Hepatocyte (in vitro differentiated cells): Measurements from ENCODE around the gene LPP. TPM values are rescaled to one million over a fixed set of nuclear protein-coding genes. Genes with fewer than 3 reads are reported as not detected.
A peak's percentile ranks its signal among the peaks of the same experiment; 100 is the strongest.

Source experiments
- DNase-seq: peaks from one replicate; pipeline ENCODE4 v3.0.0-alpha.2; 2016; ENCODE audit warnings: low spot score
- H2AFZ ChIP-seq: fragments of 200-600 bp; sonication (generic); 2 replicates; pipeline ENCODE4 v1.6.0; 2016; ENCODE audit warnings: antibody characterized with exemption, mild to moderate bottlenecking
- H3K27ac ChIP-seq: fragments of 200-600 bp; sonication (generic); 2 replicates; pipeline ENCODE4 v1.5.1; 2016; ENCODE audit warnings: mild to moderate bottlenecking
- H3K27me3 ChIP-seq: fragments of 200-600 bp; sonication (generic); 2 replicates; pipeline ENCODE4 v1.6.1; 2016
- H3K36me3 ChIP-seq: fragments of 200-600 bp; sonication (generic); replicated peaks from 2 replicates; pipeline ENCODE4 v1.5.1; 2016; ENCODE audit warnings: low read depth; ENCODE audit not compliant: insufficient read depth
- H3K4me1 ChIP-seq: fragments of 200-600 bp; sonication (generic); 2 replicates; pipeline ENCODE4 v1.5.1; 2016; ENCODE audit warnings: mild to moderate bottlenecking, moderate library complexity; ENCODE audit not compliant: insufficient read depth
- H3K4me2 ChIP-seq: fragments of 200-600 bp; sonication (generic); 2 replicates; pipeline ENCODE4 v1.6.0; 2016
- H3K4me3 ChIP-seq: fragments of 200-600 bp; sonication (generic); 2 replicates; pipeline ENCODE4 v1.5.1; 2016; ENCODE audit warnings: mild to moderate bottlenecking
- H3K79me2 ChIP-seq: fragments of 200-600 bp; sonication (generic); 2 replicates; pipeline ENCODE4 v1.6.0; 2017; ENCODE audit warnings: mild to moderate bottlenecking
- H3K9me2 ChIP-seq: fragments of 200-600 bp; sonication (generic); replicated peaks from 2 replicates; pipeline ENCODE4 v1.6.0; 2017; ENCODE audit warnings: mild to moderate bottlenecking; ENCODE audit not compliant: insufficient read depth
- H3K9me3 ChIP-seq: fragments of 200-600 bp; sonication (generic); 2 replicates; pipeline ENCODE4 v1.5.1; 2016; ENCODE audit warnings: low read depth, mild to moderate bottlenecking
- H4K20me1 ChIP-seq: fragments of 200-600 bp; sonication (generic); 2 replicates; pipeline ENCODE4 v1.6.0; 2016; ENCODE audit warnings: mild to moderate bottlenecking; ENCODE audit not compliant: insufficient read depth, poor library complexity, severe bottlenecking
- EZH2 ChIP-seq: fragments of 200-600 bp; sonication (generic); IDR thresholded peaks from 2 replicates; pipeline ENCODE4 v1.6.1; 2016; ENCODE audit warnings: antibody characterized with exemption, mild to moderate bottlenecking, borderline replicate concordance
- EZH2phosphoT487 ChIP-seq: fragments of 200-600 bp; sonication (generic); IDR thresholded peaks from one replicate; pipeline ENCODE4 v1.6.1; 2018; ENCODE audit warnings: antibody characterized with exemption, mild to moderate bottlenecking, low read depth, moderate library complexity; ENCODE audit not compliant: unreplicated experiment, severe bottlenecking
- WGBS: methylation state at CpG from one replicate; pipeline ENCODE4 v1.1.6; 2016; ENCODE audit warnings: low lambda C conversion rate; ENCODE audit errors: missing lambda C conversion rate; 5-methylcytosine and 5-hydroxymethylcytosine counted together
- polyA plus RNA-seq: library from polyadenylated mRNA; unstranded; fragments of >200 nt; fragmentation: Nextera tagmentation; extraction: Ambion mirVana; gene quantifications from 2 replicates; pipeline ENCODE4 v1.2.1, GENCODE V29; 2016
- total RNA-seq: library from RNA; depleted of rRNA; stranded (reverse); fragments of >200 nt; gene quantifications from 2 replicates; pipeline ENCODE4 v1.2.3, GENCODE V29; 2014
- TF ChIP-seq, protein P1 (sequence below): fragments of 200-600 bp; sonication (generic); IDR thresholded peaks from 2 replicates; pipeline ENCODE4 v1.5.1; 2016; ENCODE audit warnings: antibody characterized with exemption, mild to moderate bottlenecking; ENCODE audit not compliant: poor library complexity

The LPP gene
- total and polyA plus RNA-seq, 2 experiments from 2014 or later = 53.2 to 73.8 TPM

- 85% methylated on average over 2 of the region's 2 CpGs for WGBS
- Histone ChIP-seq H3K79me2 (peaks cover 57% of the 10 kb centered on the region), H3K4me1 (no peaks in the 10 kb centered on the region)
Observed at GRCh38 chr3:188380252-188380651, 226.3 kb downstream of the LPP start.

GRCh38 chr3:188380722-188381121, 226.8 kb downstream of the LPP start:
- TF ChIP-seq EZH2phosphoT487 (no peak), EZH2 (no peak)
- TF ChIP-seq, protein P1, sequence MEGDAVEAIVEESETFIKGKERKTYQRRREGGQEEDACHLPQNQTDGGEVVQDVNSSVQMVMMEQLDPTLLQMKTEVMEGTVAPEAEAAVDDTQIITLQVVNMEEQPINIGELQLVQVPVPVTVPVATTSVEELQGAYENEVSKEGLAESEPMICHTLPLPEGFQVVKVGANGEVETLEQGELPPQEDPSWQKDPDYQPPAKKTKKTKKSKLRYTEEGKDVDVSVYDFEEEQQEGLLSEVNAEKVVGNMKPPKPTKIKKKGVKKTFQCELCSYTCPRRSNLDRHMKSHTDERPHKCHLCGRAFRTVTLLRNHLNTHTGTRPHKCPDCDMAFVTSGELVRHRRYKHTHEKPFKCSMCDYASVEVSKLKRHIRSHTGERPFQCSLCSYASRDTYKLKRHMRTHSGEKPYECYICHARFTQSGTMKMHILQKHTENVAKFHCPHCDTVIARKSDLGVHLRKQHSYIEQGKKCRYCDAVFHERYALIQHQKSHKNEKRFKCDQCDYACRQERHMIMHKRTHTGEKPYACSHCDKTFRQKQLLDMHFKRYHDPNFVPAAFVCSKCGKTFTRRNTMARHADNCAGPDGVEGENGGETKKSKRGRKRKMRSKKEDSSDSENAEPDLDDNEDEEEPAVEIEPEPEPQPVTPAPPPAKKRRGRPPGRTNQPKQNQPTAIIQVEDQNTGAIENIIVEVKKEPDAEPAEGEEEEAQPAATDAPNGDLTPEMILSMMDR = no peak
- H3K9me3 ChIP-seq = no peaks in the 10 kb centered on the region
- H3K27ac ChIP-seq = peak overlapping the region; percentile 26
- no peak overlapping the region for H3K4me3 ChIP-seq
- H2AFZ ChIP-seq = no peak overlapping the region
- H3K36me3 ChIP-seq = no peaks in the 10 kb centered on the region
- H3K79me2 ChIP-seq = peaks cover 54% of the 10 kb centered on the region
- no peaks in the 10 kb centered on the region for H3K9me2 ChIP-seq
- no peaks in the 10 kb centered on the region for H3K4me1 ChIP-seq
- no peak for DNase-seq
- no peaks in the 10 kb centered on the region for H4K20me1 ChIP-seq
- H3K4me2 ChIP-seq = no peak overlapping the region
- H3K27me3 ChIP-seq = no peaks in the 10 kb centered on the region

More at GRCh38 chr3:188380252-188380651, 226.3 kb downstream of the LPP start:
- DNase-seq = no peak
- no peaks in the 10 kb centered on the region for H3K27me3 ChIP-seq
- H2AFZ ChIP-seq = no peak overlapping the region
- H4K20me1 ChIP-seq = no peaks in the 10 kb centered on the region
- H3K4me2 ChIP-seq = no peak overlapping the region
- no peak overlapping the region for H3K4me3 ChIP-seq
- no peaks in the 10 kb centered on the region for H3K9me2 ChIP-seq
- peak overlapping the region; percentile 13 for H3K27ac ChIP-seq
- no peaks in the 10 kb centered on the region for H3K9me3 ChIP-seq
- H3K36me3 ChIP-seq = no peaks in the 10 kb centered on the region
- TF ChIP-seq, protein P1 = no peak
- TF ChIP-seq EZH2 (no peak), EZH2phosphoT487 (no peak)

DNA sequence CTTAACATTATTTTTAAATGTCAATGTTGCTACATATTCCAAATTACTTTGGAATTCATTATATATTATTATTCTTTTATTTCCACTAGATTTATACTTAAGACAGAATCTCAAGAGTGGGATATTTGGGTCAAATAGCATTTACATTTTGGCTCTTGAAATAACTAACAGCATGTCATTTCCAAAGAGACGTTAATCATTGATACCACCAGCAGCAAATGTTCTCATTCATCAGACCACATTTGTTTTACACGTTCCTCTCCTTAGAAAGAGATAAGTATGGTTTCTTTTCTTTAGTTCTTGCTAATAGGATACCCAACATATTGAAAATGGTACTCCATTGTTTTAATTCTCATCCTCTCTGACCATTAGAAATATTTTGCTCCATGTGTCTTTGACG, 229.8 kb downstream of the LPP start:
- no peaks in the 10 kb centered on the region for H4K20me1 ChIP-seq
- peaks cover 4% of the 10 kb centered on the region for H3K4me1 ChIP-seq
- TF ChIP-seq EZH2phosphoT487 = no peak
- peaks cover 69% of the 10 kb centered on the region for H3K79me2 ChIP-seq
- no peak overlapping the region for H3K4me2 ChIP-seq
- 71% methylated on average over 3 of the region's 3 CpGs for WGBS
- DNase-seq = no peak
- H2AFZ ChIP-seq = no peak overlapping the region
- H3K27me3 ChIP-seq = no peaks in the 10 kb centered on the region
- H3K36me3 ChIP-seq = no peaks in the 10 kb centered on the region
- no peaks in the 10 kb centered on the region for H3K9me3 ChIP-seq
- H3K9me2 ChIP-seq = no peaks in the 10 kb centered on the region
- H3K4me3 ChIP-seq = no peak overlapping the region
- no peak overlapping the region for H3K27ac ChIP-seq

DNA sequence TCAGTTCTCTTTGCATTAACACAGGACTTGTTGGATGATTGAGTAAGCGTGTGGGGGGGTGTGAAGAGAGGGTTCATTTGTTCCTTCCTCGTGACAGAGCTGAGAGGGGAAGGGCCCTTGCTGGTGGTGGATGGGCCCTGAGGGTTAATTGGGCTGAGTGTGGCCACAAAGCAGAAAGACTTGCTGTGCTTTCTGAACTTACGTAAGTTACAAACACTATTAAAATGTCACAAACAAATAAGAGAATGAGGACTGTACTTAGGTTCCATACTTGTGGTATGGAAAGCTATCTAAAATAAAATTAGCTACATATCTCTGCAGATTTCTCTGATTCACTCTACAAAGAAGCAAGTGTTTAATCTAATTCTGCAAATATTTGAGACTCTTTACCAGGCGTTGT, 231.3 kb downstream of the LPP start:
- Histone ChIP-seq H2AFZ (no peak overlapping the region), H4K20me1 (no peaks in the 10 kb centered on the region), H3K27ac (peak overlapping the region; percentile 71), H3K36me3 (no peaks in the 10 kb centered on the region), H3K79me2 (peaks cover 75% of the 10 kb centered on the region), H3K9me2 (no peaks in the 10 kb centered on the region), H3K4me1 (peaks cover 11% of the 10 kb centered on the region), H3K4me3 (no peak overlapping the region), H3K4me2 (peak overlapping the region; percentile 15), H3K9me3 (no peaks in the 10 kb centered on the region), H3K27me3 (no peaks in the 10 kb centered on the region)
- peak; percentile 43 for DNase-seq
- TF ChIP-seq EZH2 (no peak), EZH2phosphoT487 (no peak)
- TF ChIP-seq, protein P1 = no peak
- WGBS = 42% methylated on average over 4 of the region's 4 CpGs
